ENCODE data around the gene SLC17A5. TPM values are rescaled to one million over a fixed set of nuclear protein-coding genes. Genes with fewer than 3 reads are reported as not detected.
"Not testable (repeated sequence)": the region's sequence is repeated elsewhere in the genome, so short reads cannot be mapped to it uniquely, and the experiment has no call there.

The SLC17A5 gene
- 20.7 TPM for total RNA-seq

GRCh38 chr6:73653571-73654424 lies at the start of gene SLC17A5:
Gene SLC17A5, minus strand, starts transcription at chr6:73653992. Its CDS starts 106 bp downstream, at chr6:73653886.
- DNase-seq (ENCODE audit: low spot score), result peak; percentile 96

- no peak for DNase-seq (ENCODE audit: low spot score)
Observed at GRCh38 chr6:73703466-73703865, 49.7 kb upstream of the SLC17A5 start.

- no peak for DNase-seq (ENCODE audit: low spot score)
Observed at GRCh38 chr6:73702444-73702843, 48.7 kb upstream of the SLC17A5 start.

GRCh38 chr6:73699676-73700459 lies 46.1 kb upstream of the SLC17A5 start:
- no peak for DNase-seq (ENCODE audit: low spot score)

GRCh38 chr6:73696966-73697655 lies 43.3 kb upstream of the SLC17A5 start:
- DNase-seq (ENCODE audit: low spot score), result no peak

- DNase-seq (ENCODE audit: low spot score), result no peak
Observed at GRCh38 chr6:73695619-73696421, 42.0 kb upstream of the SLC17A5 start, which contains the start of gene CD109. Gene CD109, plus strand, starts transcription at chr6:73696203. Its CDS starts 13 bp downstream, at chr6:73696216.

GRCh38 chr6:73694711-73695411 lies 41.1 kb upstream of the SLC17A5 start:
- DNase-seq (ENCODE audit: low spot score), result no peak

GRCh38 chr6:73691512-73691911 lies 37.7 kb upstream of the SLC17A5 start:
- no peak for DNase-seq (ENCODE audit: low spot score)

GRCh38 chr6:73690056-73690455 lies 36.3 kb upstream of the SLC17A5 start:
- no peak for DNase-seq (ENCODE audit: low spot score)

- no peak for DNase-seq (ENCODE audit: low spot score)
Observed at GRCh38 chr6:73688351-73688750, 34.6 kb upstream of the SLC17A5 start.

- DNase-seq (ENCODE audit: low spot score), result not testable (repeated sequence)
Observed at GRCh38 chr6:73683574-73683973, 29.8 kb upstream of the SLC17A5 start.

- DNase-seq (ENCODE audit: low spot score), result no peak
Observed at GRCh38 chr6:73680289-73680918, 26.6 kb upstream of the SLC17A5 start.

- DNase-seq (ENCODE audit: low spot score), result not testable (repeated sequence)
Observed at GRCh38 chr6:73679846-73680245, 26.1 kb upstream of the SLC17A5 start.

GRCh38 chr6:73679009-73679408 lies 25.2 kb upstream of the SLC17A5 start:
- no peak for DNase-seq (ENCODE audit: low spot score)

GRCh38 chr6:73675466-73676098 lies 21.8 kb upstream of the SLC17A5 start:
- DNase-seq (ENCODE audit: low spot score), result peak; percentile 80

- DNase-seq (ENCODE audit: low spot score), result no peak
Observed at GRCh38 chr6:73671911-73672685, 18.3 kb upstream of the SLC17A5 start.

GRCh38 chr6:73669005-73669404 lies 15.2 kb upstream of the SLC17A5 start:
- no peak for DNase-seq (ENCODE audit: low spot score)

GRCh38 chr6:73667798-73668197 lies 14.0 kb upstream of the SLC17A5 start:
- no peak for DNase-seq (ENCODE audit: low spot score)

GRCh38 chr6:73666393-73666792 lies 12.6 kb upstream of the SLC17A5 start:
- DNase-seq (ENCODE audit: low spot score), result no peak

All from ureter (tissue), 1 donor.